ENCODE measurements around the gene PTBP3. TPM values are rescaled to one million over a fixed set of nuclear protein-coding genes. Genes with fewer than 3 reads are reported as not detected.

The PTBP3 gene
- total and polyA plus RNA-seq, 2 of the 4 experiments (the other 2 are of a cell fraction): 8.6 to 15.6 TPM

- Histone ChIP-seq H2BK120ac (ENCODE audit: low read depth, low read length) (peak within 1 kb of the TSS; percentile 84), H3K27ac (ENCODE audit: insufficient read depth, low read length) (peak within 1 kb of the TSS; percentile 94)
These were observed 46.8 kb upstream of the PTBP3 start, which contains the start of gene HSDL2 for GRCh38 chr9:112380102-112380824. HSDL2 (plus strand) TSS chr9:112380108; CDS start chr9:112380164, 56 bp downstream.

More at GRCh38 chr9:112380102-112380824, 46.8 kb upstream of the PTBP3 start, which contains the start of gene HSDL2:
- Histone ChIP-seq H3K14ac (replicated peaks; ENCODE audit: low read depth, low read length) (peak within 1 kb of the TSS; percentile 91), H4K5ac (ENCODE audit: low read depth, low read length) (peak within 1 kb of the TSS; percentile 51), H3K4me3 (ENCODE audit: insufficient read depth, low read depth, low read length) (peak within 1 kb of the TSS; percentile 75), H3K9me3 (ENCODE audit: control insufficient read depth, insufficient read depth, low read length) (no peaks in the 10 kb centered on the region), H2AFZ (replicated peaks; ENCODE audit: low read length, poor library complexity) (peak within 1 kb of the TSS; percentile 97), H3K27me3 (ENCODE audit: control insufficient read depth, insufficient read depth, low read length) (no peaks in the 10 kb centered on the region), H2BK5ac (ENCODE audit: low read depth, low read length, poor library complexity, severe bottlenecking) (peak within 1 kb of the TSS; percentile 87), H2BK15ac (ENCODE audit: low read depth, low read length) (no peak within 1 kb of the TSS), H4K91ac (ENCODE audit: insufficient read depth, low read depth, low read length) (peak within 1 kb of the TSS; percentile 85), H3K79me1 (ENCODE audit: low read depth in 1 of 2, low read length in 2 of 2) (peaks cover 17 to 61% of the 10 kb centered on the region in 2 experiments), H3K9me1 (ENCODE audit: insufficient read depth, low read length) (peaks cover 5% of the 10 kb centered on the region), H4K8ac (ENCODE audit: low read depth in 2 of 2, low read length in 2 of 2) (peak within 1 kb of the TSS; percentile 5 to 90; a peak in 3 of 4 replicates), H2BK20ac (ENCODE audit: low read depth, low read length) (peak within 1 kb of the TSS; percentile 38; the same call in 1 of the 2 replicates), H3K18ac (ENCODE audit: low read depth, low read length) (peak within 1 kb of the TSS; percentile 71), H3K4me1 (ENCODE audit: control insufficient read depth, insufficient read depth, low read length) (peaks cover 3% of the 10 kb centered on the region; the same call in 1 of the 2 replicates), H3K9ac (ENCODE audit: low read depth, low read length) (peak within 1 kb of the TSS; percentile 87), H2AK9ac (replicated peaks; ENCODE audit: low read depth, low read length, poor library complexity) (peak within 1 kb of the TSS; percentile 95), H4K20me1 (ENCODE audit: insufficient read depth, low read length) (no peaks in the 10 kb centered on the region), H3K56ac (ENCODE audit: extremely low read depth, insufficient read depth, low read length) (peak within 1 kb of the TSS; percentile 91), H2AK5ac (ENCODE audit: low read depth, low read length) (no peak within 1 kb of the TSS), H3K36me3 (ENCODE audit: control insufficient read depth, insufficient read depth, low read length) (no peaks in the 10 kb centered on the region), H3K4me2 (ENCODE audit: low read depth, low read length) (peak within 1 kb of the TSS; percentile 87), H3K4ac (ENCODE audit: low read depth, low read length) (peak within 1 kb of the TSS; percentile 80), H3K23ac (ENCODE audit: low read depth, low read length) (peak within 1 kb of the TSS; percentile 88)
- ATAC-seq (ENCODE audit: low read depth): peak; percentile 61
- POLR2A ChIA-PET (ENCODE audit: unreplicated experiment): no interaction called here
- in situ Hi-C loops (cut with MboI; ENCODE audit: low sequenced_read_pairs) (no loop called here), dilution Hi-C loops (cut with HindIII; ENCODE audit: low sequenced_read_pairs, unreplicated experiment) (no loop called here), intact Hi-C loops (cut with micrococcal nuclease) (loop anchor here (5.0 kb wide), 1 partner anchor 332 kb away; no protein-coding TSS in a partner anchor)
- DNase-seq: peak; percentile 28
- 1% methylated on average over 13 of the region's 43 CpGs; no CpG with 5 or more reads in 1 of the 2 experiments for WGBS, 2 experiments (ENCODE audit: extremely low coverage in 2 of 2, insufficient read length in 1 of 2)
- CTCF ChIA-PET: interaction anchor here (0.6 to 1.0 kb wide), 6 partner anchors 19 to 735 kb away, joined by 3 to 7 read pairs (median 3); no protein-coding TSS in a partner anchor
- TF ChIP-seq RFX5 (IDR thresholded peaks at IDR 0.05; ENCODE audit: low read depth, low read length): no peak
- TF ChIP-seq MAFK (IDR thresholded peaks at IDR 0.05; ENCODE audit: low read depth, low read length): no peak
- TF ChIP-seq BHLHE40 (IDR thresholded peaks at IDR 0.05; ENCODE audit: low read depth, low read length): peak; percentile 6; the same call in 1 of the 2 replicates
- TF ChIP-seq MXI1 (IDR thresholded peaks at IDR 0.05; ENCODE audit: borderline replicate concordance, low read depth, low read length): peak; percentile 39; the same call in 1 of the 2 replicates
- BruUV-seq (replicated peaks): TSS peak; percentile 27

Data from IMR-90 (cell line).